ENCODE measurements around the gene AEBP1. TPM values are rescaled to one million over a fixed set of nuclear protein-coding genes. Genes with fewer than 3 reads are reported as not detected.

AEBP1 gene
- polyA plus RNA-seq, 1 donor = 72.1 TPM

GRCh38 chr7:44106311-44107065 is 2.3 kb downstream of the AEBP1 start:
- DNase-seq = no peak

GRCh38 chr7:44107116-44107960 is 3.2 kb downstream of the AEBP1 start:
- no peak for DNase-seq

DNA sequence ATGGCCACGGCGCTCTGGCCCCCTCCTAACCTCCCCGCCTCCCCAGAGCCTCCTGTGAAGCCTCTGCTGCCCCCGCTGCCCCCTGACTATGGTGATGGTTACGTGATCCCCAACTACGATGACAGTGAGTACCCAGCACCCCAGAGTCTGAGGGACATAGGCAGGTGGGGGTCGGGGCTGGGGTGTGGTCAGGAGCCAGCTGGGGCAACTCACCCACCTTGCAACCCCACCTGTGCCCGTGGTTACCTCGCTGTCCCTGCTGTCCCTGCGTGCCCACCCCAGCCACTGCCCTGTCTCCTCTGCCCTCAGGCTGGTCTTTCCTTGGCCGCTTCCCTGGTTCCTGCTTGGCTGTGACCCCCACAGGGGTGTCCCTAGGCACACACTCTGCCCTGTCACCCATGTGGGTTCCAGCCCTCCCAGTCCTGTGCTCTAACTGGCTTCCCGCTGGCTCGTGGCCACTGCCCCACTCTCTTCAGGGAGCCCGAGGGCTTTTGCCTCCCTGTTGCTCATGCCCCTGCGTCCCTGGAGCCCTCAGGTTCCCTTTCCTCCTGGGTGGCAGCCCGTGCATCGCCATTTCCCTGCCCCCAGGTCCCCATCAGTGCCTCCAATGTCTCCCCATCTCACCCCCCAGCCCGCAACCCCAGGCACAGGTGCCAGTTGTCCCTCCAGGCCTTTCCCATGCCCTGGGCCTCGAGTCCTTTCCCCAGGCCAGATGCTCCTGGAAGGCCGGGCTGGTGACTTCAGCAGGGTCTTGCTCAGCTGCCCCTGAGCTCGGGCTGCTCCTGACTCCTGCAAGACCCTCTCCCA is 4.0 kb downstream of the AEBP1 start:
- DNase-seq = no peak

GRCh38 chr7:44108768-44109750 is 4.9 kb downstream of the AEBP1 start:
- no peak for DNase-seq

DNA sequence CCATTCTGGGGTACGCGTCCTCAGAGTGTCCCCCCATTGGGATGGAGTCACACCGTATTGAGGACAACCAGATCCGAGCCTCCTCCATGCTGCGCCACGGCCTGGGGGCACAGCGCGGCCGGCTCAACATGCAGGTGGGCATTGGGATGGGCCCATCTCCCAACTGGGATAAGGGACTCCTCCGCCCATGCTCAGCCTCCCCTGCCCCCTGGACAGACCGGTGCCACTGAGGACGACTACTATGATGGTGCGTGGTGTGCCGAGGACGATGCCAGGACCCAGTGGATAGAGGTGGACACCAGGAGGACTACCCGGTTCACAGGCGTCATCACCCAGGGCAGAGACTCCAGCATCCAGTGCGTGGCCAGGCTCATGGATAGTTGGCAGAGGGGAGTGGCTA is 5.8 kb downstream of the AEBP1 start:
- DNase-seq = no peak

GRCh38 chr7:44110719-44111635 is 6.8 kb downstream of the AEBP1 start:
- DNase-seq = no peak

DNA sequence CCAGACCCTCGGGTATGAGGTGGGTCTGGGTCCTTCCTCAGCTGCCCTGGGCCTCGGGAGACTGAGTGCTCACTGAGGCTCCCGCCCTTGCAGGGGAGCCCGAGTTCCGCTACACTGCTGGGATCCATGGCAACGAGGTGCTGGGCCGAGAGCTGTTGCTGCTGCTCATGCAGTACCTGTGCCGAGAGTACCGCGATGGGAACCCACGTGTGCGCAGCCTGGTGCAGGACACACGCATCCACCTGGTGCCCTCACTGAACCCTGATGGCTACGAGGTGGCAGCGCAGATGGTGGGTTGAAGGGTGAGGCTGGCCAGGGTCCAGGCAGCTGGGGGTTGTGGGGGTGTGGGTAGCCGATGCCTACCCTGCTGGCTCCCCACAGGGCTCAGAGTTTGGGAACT is 7.6 kb downstream of the AEBP1 start:
- no peak for DNase-seq

GRCh38 chr7:44112231-44112996 is 8.3 kb downstream of the AEBP1 start:
- no peak for DNase-seq

DNA sequence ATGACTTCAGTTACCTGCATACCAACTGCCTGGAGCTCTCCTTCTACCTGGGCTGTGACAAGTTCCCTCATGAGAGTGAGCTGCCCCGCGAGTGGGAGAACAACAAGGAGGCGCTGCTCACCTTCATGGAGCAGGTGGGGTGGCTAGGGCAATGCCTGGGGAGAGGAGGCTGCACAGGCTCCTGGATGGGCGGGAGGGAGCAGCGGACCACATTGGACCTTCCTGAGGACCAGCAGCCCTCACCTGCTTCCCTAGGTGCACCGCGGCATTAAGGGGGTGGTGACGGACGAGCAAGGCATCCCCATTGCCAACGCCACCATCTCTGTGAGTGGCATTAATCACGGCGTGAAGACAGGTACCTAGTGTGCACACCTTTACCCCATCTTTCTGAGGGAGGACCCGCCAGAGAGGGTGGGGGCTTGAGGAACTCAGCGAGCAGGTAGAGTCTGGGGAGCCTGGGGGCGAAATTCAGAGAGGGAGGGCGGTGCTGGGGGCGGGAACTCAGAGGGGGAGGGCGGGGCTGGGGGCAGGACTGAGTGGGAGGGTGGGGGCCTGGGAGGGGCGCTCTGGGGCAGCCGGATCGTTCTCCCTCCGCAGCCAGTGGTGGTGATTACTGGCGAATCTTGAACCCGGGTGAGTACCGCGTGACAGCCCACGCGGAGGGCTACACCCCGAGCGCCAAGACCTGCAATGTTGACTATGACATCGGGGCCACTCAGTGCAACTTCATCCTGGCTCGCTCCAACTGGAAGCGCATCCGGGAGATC is 9.0 kb downstream of the AEBP1 start:
- DNase-seq = no peak

GRCh38 chr7:44113764-44114354 is 9.7 kb downstream of the AEBP1 start:
- no peak for DNase-seq

GRCh38 chr7:44114586-44115310 is 10.6 kb downstream of the AEBP1 start:
- peak; percentile 59 for DNase-seq

GRCh38 chr7:44116087-44116788 is 12.1 kb downstream of the AEBP1 start:
- DNase-seq = no peak

DNA sequence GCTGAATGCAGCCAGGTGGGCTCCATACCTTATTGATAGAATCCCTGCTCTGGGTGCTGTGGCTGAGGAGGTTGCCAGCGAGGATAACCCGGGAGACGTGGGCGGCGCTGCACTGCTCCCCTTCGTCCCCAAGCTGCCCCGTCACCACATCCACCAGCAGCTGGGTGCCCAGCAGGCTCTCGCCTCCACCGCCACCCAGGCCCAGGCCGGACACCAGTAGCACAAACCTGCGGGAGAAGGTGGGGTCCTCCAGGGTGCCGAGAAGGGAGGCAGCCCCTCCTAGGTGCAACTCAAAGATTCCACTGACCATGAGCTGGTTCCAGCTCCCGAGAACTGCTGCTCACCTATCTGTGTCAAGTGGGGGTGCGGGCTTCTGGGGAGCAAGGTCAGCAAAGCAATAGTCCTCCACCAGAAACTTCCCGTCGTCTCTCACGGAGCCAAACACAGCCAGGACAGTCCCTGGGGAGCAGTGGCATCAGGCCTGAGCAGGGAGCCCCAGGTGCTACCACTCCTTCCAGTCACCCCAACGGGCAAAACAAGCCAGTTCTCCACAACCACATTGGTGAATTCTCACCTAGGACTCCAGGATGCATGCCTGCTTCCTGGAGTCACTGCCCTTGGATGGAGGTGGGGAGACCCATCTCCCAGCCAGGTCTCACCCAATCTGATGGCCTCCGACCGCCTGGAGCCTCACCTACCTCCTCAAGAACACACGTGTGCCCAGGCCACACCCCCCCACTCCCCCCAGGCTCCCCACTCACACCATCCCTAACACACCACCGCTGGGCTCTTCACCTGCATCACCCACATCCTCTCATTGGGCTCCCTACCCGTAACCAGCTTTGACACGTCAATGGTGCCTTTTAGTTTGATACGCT is 12.9 kb downstream of the AEBP1 start:
- no peak for DNase-seq

- DNase-seq = no peak
Measured at GRCh38 chr7:44117801-44118429, 13.8 kb downstream of the AEBP1 start.

- no peak for DNase-seq
Measured at GRCh38 chr7:44119829-44120380, 15.8 kb downstream of the AEBP1 start.

Measured in hindlimb muscle (tissue), 1 donor.